Measurements from ENCODE around the gene GPR173. TPM values are rescaled to one million over a fixed set of nuclear protein-coding genes. Genes with fewer than 3 reads are reported as not detected.

GPR173 gene
- total and polyA plus RNA-seq, 2 experiments from 2014 or later: 1.2 to 3.4 TPM

GRCh38 chrX:53073115-53073586 is 24.6 kb downstream of the GPR173 start:
- no peak overlapping the region for H2AFZ ChIP-seq
- no peak overlapping the region for H3K27ac ChIP-seq
- no peaks in the 10 kb centered on the region for H3K79me2 ChIP-seq
- TF ChIP-seq CTCF (IDR thresholded peaks at IDR 0.05; ENCODE audit: poor library complexity): no peak
- no peak for TF ChIP-seq EZH2 (IDR thresholded peaks at IDR 0.05; ENCODE audit: borderline replicate concordance)
- TF ChIP-seq EZH2phosphoT487 (IDR thresholded peaks at IDR 0.05; ENCODE audit: low read depth, severe bottlenecking, unreplicated experiment): no peak
- no peak overlapping the region for H3K4me2 ChIP-seq
- no peaks in the 10 kb centered on the region for H4K20me1 ChIP-seq (ENCODE audit: insufficient read depth, poor library complexity, severe bottlenecking)
- no peaks in the 10 kb centered on the region for H3K4me1 ChIP-seq (ENCODE audit: insufficient read depth)
- 80% methylated on average over 6 of the region's 6 CpGs for WGBS (ENCODE audit: low lambda C conversion rate, missing lambda C conversion rate)
- no peaks in the 10 kb centered on the region for H3K27me3 ChIP-seq
- H3K9me3 ChIP-seq (ENCODE audit: low read depth): no peaks in the 10 kb centered on the region
- DNase-seq (ENCODE audit: low spot score): no peak
- H3K9me2 ChIP-seq (replicated peaks; ENCODE audit: insufficient read depth): no peaks in the 10 kb centered on the region
- no peak overlapping the region for H3K4me3 ChIP-seq
- H3K36me3 ChIP-seq (replicated peaks; ENCODE audit: insufficient read depth, low read depth): no peaks in the 10 kb centered on the region

DNA sequence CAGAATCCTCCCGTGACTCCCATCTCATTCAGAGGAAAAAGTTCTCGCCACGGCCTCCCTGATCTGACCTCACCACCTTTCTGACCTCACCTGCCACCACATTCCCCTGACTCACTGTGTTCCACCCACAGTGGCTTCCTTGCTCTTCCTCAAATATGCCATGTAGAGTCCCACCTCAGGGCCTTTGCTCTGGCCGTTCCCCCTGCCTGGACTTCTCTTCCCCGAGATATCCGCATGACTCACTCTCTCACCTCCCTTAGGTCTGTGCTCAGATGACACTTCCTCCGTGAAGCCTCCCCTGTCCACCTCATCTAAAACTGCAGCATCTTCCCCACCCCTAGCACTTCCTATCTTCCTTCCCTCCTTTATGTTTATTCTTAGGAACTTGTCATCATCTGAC is 26.4 kb downstream of the GPR173 start:
- H3K27me3 ChIP-seq: no peaks in the 10 kb centered on the region
- H3K9me2 ChIP-seq (replicated peaks; ENCODE audit: insufficient read depth): no peaks in the 10 kb centered on the region
- H3K36me3 ChIP-seq (replicated peaks; ENCODE audit: insufficient read depth, low read depth): no peaks in the 10 kb centered on the region
- H3K27ac ChIP-seq: no peak overlapping the region
- no peaks in the 10 kb centered on the region for H3K4me1 ChIP-seq (ENCODE audit: insufficient read depth)
- TF ChIP-seq EZH2 (IDR thresholded peaks at IDR 0.05; ENCODE audit: borderline replicate concordance) (no peak), EZH2phosphoT487 (IDR thresholded peaks at IDR 0.05; ENCODE audit: low read depth, severe bottlenecking, unreplicated experiment) (no peak), CTCF (IDR thresholded peaks at IDR 0.05; ENCODE audit: poor library complexity) (no peak)
- no peaks in the 10 kb centered on the region for H4K20me1 ChIP-seq (ENCODE audit: insufficient read depth, poor library complexity, severe bottlenecking)
- no peak for DNase-seq (ENCODE audit: low spot score)
- H3K4me3 ChIP-seq: no peak overlapping the region
- no peaks in the 10 kb centered on the region for H3K9me3 ChIP-seq (ENCODE audit: low read depth)
- no peak overlapping the region for H2AFZ ChIP-seq
- H3K79me2 ChIP-seq: no peaks in the 10 kb centered on the region
- 82% methylated on average over 7 of the region's 7 CpGs for WGBS (ENCODE audit: low lambda C conversion rate, missing lambda C conversion rate)
- no peak overlapping the region for H3K4me2 ChIP-seq

GRCh38 chrX:53076671-53077070 is 28.1 kb downstream of the GPR173 start:
- Histone ChIP-seq H3K4me3 (no peak overlapping the region), H3K36me3 (replicated peaks; ENCODE audit: insufficient read depth, low read depth) (no peaks in the 10 kb centered on the region), H4K20me1 (ENCODE audit: insufficient read depth, poor library complexity, severe bottlenecking) (no peaks in the 10 kb centered on the region), H3K27me3 (no peaks in the 10 kb centered on the region), H2AFZ (no peak overlapping the region), H3K9me2 (replicated peaks; ENCODE audit: insufficient read depth) (no peaks in the 10 kb centered on the region), H3K9me3 (ENCODE audit: low read depth) (no peaks in the 10 kb centered on the region), H3K4me2 (no peak overlapping the region), H3K79me2 (no peaks in the 10 kb centered on the region), H3K4me1 (ENCODE audit: insufficient read depth) (no peaks in the 10 kb centered on the region), H3K27ac (no peak overlapping the region)
- DNase-seq (ENCODE audit: low spot score): no peak
- 96% methylated on average over 21 of the region's 21 CpGs for WGBS (ENCODE audit: low lambda C conversion rate, missing lambda C conversion rate)
- no peak for TF ChIP-seq EZH2 (IDR thresholded peaks at IDR 0.05; ENCODE audit: borderline replicate concordance)
- no peak for TF ChIP-seq CTCF (IDR thresholded peaks at IDR 0.05; ENCODE audit: poor library complexity)
- no peak for TF ChIP-seq EZH2phosphoT487 (IDR thresholded peaks at IDR 0.05; ENCODE audit: low read depth, severe bottlenecking, unreplicated experiment)
